K562 (cell line): ENCODE data around the gene MAST4. TPM values are rescaled to one million over a fixed set of nuclear protein-coding genes. Genes with fewer than 3 reads are reported as not detected.

Source experiments
- ATAC-seq: fragments of 200-7000 bp; cut with Tn5 transposase; 3 replicates; pipeline ENCODE4 v1.9.1; 2020; ENCODE audit warnings: moderate library complexity
- BruUV-seq: library from RNA; stranded (reverse); fragments of 400-500 nt; replicated peaks from 2 replicates; lab custom pipeline; 2021; lab: Mats Ljungman, UMichigan
- CTCF ChIA-PET: fragments of 300-600 bp; formaldehyde crosslinking; extraction: SDS; loops from one replicate; lab custom pipeline; 2021; ENCODE audit warnings: low intra/inter-chr PET ratio; lab: Yijun Ruan, JAX
- POLR2A ChIA-PET: fragments of 300-600, 350-650 bp; sonication (Branson Sonifier 250); formaldehyde crosslinking; extraction: SDS; loops from one replicate; lab custom pipeline; 2021; ENCODE audit warnings: antibody characterized with exemption, inconsistent platforms; lab: Yijun Ruan, JAX
- DNase-seq, 4 experiments: peaks; one replicate each; pipeline versions ENCODE4 v3.0.0 to v3.0.0-alpha.2; 2011 to 2018; ENCODE audit warnings: low spot score in 3 of 4, mixed read lengths in 3 of 4; ENCODE audit errors: extremely low read depth in 1 of 4
- FAIRE-seq: peaks from 2 replicates; lab custom pipeline; 2011; peaks lifted over from hg19 to GRCh38; lab: Jason Lieb, UNC
- H2AFZ ChIP-seq: 2 replicates; pipeline ENCODE4 v1.6.0; 2011; ENCODE audit warnings: low read depth, low read length, control low read depth, inconsistent platforms
- H3K27ac ChIP-seq: fragments of 200-600 bp; 3 replicates; pipeline ENCODE4 v1.8.0; 2011; ENCODE audit warnings: low read depth, mild to moderate bottlenecking, control low read depth, inconsistent platforms, low read length, moderate library complexity, mixed read lengths; ENCODE audit errors: extremely low read depth
- H3K27me3 ChIP-seq, 2 experiments: fragments of 300-600 bp in 1 of 2; 2 replicates in 1 of 2; 3 replicates in 1 of 2; pipeline versions ENCODE4 v1.6.0 to v1.8.0; 2011; ENCODE audit warnings: inconsistent platforms in 2 of 2, low read length in 2 of 2, mild to moderate bottlenecking in 1 of 2, mixed read lengths in 1 of 2, moderate library complexity in 1 of 2; ENCODE audit not compliant: control insufficient read depth in 2 of 2, insufficient read depth in 2 of 2
- H3K36me3 ChIP-seq: fragments of 300-600 bp; 3 replicates; pipeline ENCODE4 v1.8.0; 2011; ENCODE audit warnings: mild to moderate bottlenecking, low read length, inconsistent platforms; ENCODE audit not compliant: control insufficient read depth, insufficient read depth
- H3K4me1 ChIP-seq, 2 experiments: fragments of 200-600 bp in 1 of 2; replicated peaks in 1 of 2; 2 replicates in 1 of 2; 3 replicates in 1 of 2; pipeline versions ENCODE4 v1.5.1 to v1.8.0; 2011; ENCODE audit warnings: inconsistent platforms in 2 of 2, low read length in 2 of 2, mild to moderate bottlenecking in 1 of 2, mixed read lengths in 1 of 2, moderate library complexity in 1 of 2; ENCODE audit not compliant: control insufficient read depth in 2 of 2, insufficient read depth in 2 of 2
- H3K4me2 ChIP-seq: 2 replicates; pipeline ENCODE4 v1.6.1; 2011; ENCODE audit warnings: low read length, control low read depth, inconsistent platforms, mixed read lengths; ENCODE audit not compliant: insufficient read depth
- H3K4me3 ChIP-seq: fragments of 200-600 bp; sonication (generic), shearing (Covaris generic); 2 replicates; pipeline ENCODE4 v1.5.1; 2016; ENCODE audit warnings: control low read depth, inconsistent platforms
- H3K79me2 ChIP-seq: fragments of 200-600 bp; 3 replicates; pipeline ENCODE4 v1.8.0; 2011; ENCODE audit warnings: low read length, inconsistent platforms; ENCODE audit not compliant: control insufficient read depth, insufficient read depth
- H3K9ac ChIP-seq, 2 experiments: 2 replicates each; pipeline versions ENCODE4 v1.6.0 to v1.6.1; 2011; ENCODE audit warnings: low read depth in 2 of 2, low read length in 2 of 2, control low read depth in 1 of 2, inconsistent platforms in 1 of 2, mild to moderate bottlenecking in 1 of 2, mixed read lengths in 1 of 2; ENCODE audit not compliant: insufficient read depth in 1 of 2
- H3K9me1 ChIP-seq: one replicate; pipeline ENCODE4 v1.6.0; 2011; ENCODE audit warnings: inconsistent platforms, mild to moderate bottlenecking, low read length, moderate library complexity; ENCODE audit not compliant: control insufficient read depth, insufficient read depth
- H3K9me3 ChIP-seq: replicated peaks from 2 replicates; pipeline ENCODE4 v1.5.1; 2011; ENCODE audit warnings: low read depth, low read length, inconsistent platforms; ENCODE audit not compliant: control insufficient read depth, insufficient read depth
- H4K20me1 ChIP-seq: replicated peaks from 2 replicates; pipeline ENCODE4 v1.6.1; 2011; ENCODE audit warnings: low read length, inconsistent platforms, mixed read lengths; ENCODE audit not compliant: control insufficient read depth, insufficient read depth
- HDAC8 ChIP-seq: fragments of 450-650 bp; IDR thresholded peaks from 2 replicates; pipeline ENCODE4 v1.6.1; 2016; ENCODE audit warnings: mild to moderate bottlenecking, missing genetic modification characterization, moderate library complexity, missing compliant biosample characterization
- NCOA6 ChIP-seq: fragments of 450-650 bp; IDR thresholded peaks from 2 replicates; pipeline ENCODE4 v1.6.1; 2017; ENCODE audit warnings: mild to moderate bottlenecking
- RCOR1 ChIP-seq, 2 experiments: IDR thresholded peaks; 2 replicates each; pipeline ENCODE4 v1.6.1; 2012; ENCODE audit warnings: low read depth in 2 of 2, low read length in 2 of 2, borderline replicate concordance in 1 of 2, improper control_type of control experiment in 1 of 2
- ZFP1 ChIP-seq: fragments of 450-650 bp; formaldehyde crosslinking; IDR thresholded peaks from 2 replicates; pipeline ENCODE4 v1.4.0; 2020; ENCODE audit warnings: mild to moderate bottlenecking, mixed read lengths
- ZNF57 ChIP-seq: fragments of 450-650 bp; formaldehyde crosslinking; IDR thresholded peaks from 2 replicates; pipeline ENCODE4 v1.4.0; 2020; ENCODE audit warnings: mild to moderate bottlenecking, moderate library complexity
- in situ Hi-C: fragments of 300-500 bp; cut with MboI; formaldehyde crosslinking; loops from 4 replicates; pipeline ENCODE4 v1.15.0; 2018; ENCODE audit warnings: inconsistent platforms, mixed read lengths
- intact Hi-C: fragments of 100-400 bp; cut with micrococcal nuclease; formaldehyde crosslinking; loops from 2 replicates; pipeline ENCODE4 v1.14.2; 2022
- polyA plus RNA-seq, 8 experiments: library from polyadenylated mRNA; depleted of rRNA in 4 of 8; stranded (reverse) in 5 of 8; unstranded in 3 of 8; fragments of >200 nt; fragmentation: Nextera tagmentation in 2 of 8; fragmentation: Illumina TruSeq in 1 of 8; extraction: Ambion mirVana in 2 of 8; extraction: Trizol in 1 of 8; gene quantifications; 2 replicates each; pipeline versions ENCODE4 v1.2.1 to v1.2.3, GENCODE V29; 2011 to 2014; ENCODE audit warnings: inconsistent platforms in 1 of 8, missing spikeins in 1 of 8
- total RNA-seq, 7 experiments: library from RNA; depleted of rRNA in 6 of 7; stranded (reverse); fragments of >200 nt in 6 of 7; fragmentation: Illumina TruSeq in 2 of 7; extraction: Trizol in 2 of 7; gene quantifications; 2 replicates each; pipeline versions ENCODE4 v1.2.1 to v1.2.3, GENCODE V29; 2011 to 2021; ENCODE audit warnings: low replicate concordance in 1 of 7
- TF ChIP-seq, protein P1 (sequence below): fragments of 450-650 bp; IDR thresholded peaks from 2 replicates; pipeline ENCODE4 v1.6.1; 2017; ENCODE audit warnings: antibody characterized with exemption, mild to moderate bottlenecking
- TF ChIP-seq, protein P2 (sequence below): sonication (generic); formaldehyde crosslinking; IDR thresholded peaks from 2 replicates; pipeline ENCODE4 v1.8.1; 2023; ENCODE audit warnings: mild to moderate bottlenecking, missing genetic modification reagents
- TF ChIP-seq, protein P3 (sequence below): sonication (generic); formaldehyde crosslinking; IDR thresholded peaks from 2 replicates; pipeline ENCODE4 v1.9.0; 2022; ENCODE audit warnings: mild to moderate bottlenecking, missing genetic modification reagents
- TF ChIP-seq, protein P4 (sequence below): sonication (generic); formaldehyde crosslinking; IDR thresholded peaks from 2 replicates; pipeline ENCODE4 v1.8.0; 2022; ENCODE audit warnings: mild to moderate bottlenecking, missing genetic modification reagents

MAST4 gene
- total and polyA plus RNA-seq, 9 of the 15 experiments (the other 6 are each of a cell fraction or from before 2014, with no cell fraction given): 0.88 to 10.1 (median 5.2) TPM

DNA sequence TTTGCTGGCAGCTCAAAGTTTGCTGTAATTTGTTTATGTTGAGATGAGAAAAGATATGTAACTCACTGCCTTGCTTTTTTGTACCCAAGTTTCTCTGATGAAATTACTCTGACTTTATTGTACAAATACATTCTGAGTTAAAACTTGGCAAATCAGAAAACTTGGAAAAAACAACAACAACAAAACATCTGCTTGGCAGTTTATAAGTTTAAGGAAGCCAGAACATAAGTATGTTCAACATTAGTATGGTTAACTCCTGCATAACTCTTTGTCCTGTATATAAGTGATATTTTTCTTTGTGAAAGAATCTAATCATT is 233.1 kb downstream of the MAST4 start:
- no TSS peak for BruUV-seq
- DNase-seq (no peak), FAIRE-seq (no peak), ATAC-seq (no peak)
- intact Hi-C loops: no loop called here
- no peak overlapping the region for H2AFZ ChIP-seq
- no peaks in the 10 kb centered on the region for H3K36me3 ChIP-seq
- no peak overlapping the region for H3K4me2 ChIP-seq
- no peak overlapping the region for H3K4me3 ChIP-seq
- no peaks in the 10 kb centered on the region for H4K20me1 ChIP-seq
- no peaks in the 10 kb centered on the region for H3K79me2 ChIP-seq
- TF ChIP-seq ZFP1 (CRISPR knock-in tag) (no peak), NCOA6 (no peak), ZNF57 (CRISPR knock-in tag) (no peak), HDAC8 (no peak), RCOR1 (IDR thresholded peaks at IDR 0.05; ENCODE audit: borderline replicate concordance in 1 of 2, low read depth in 2 of 2, low read length in 2 of 2) (no peak)
- TF ChIP-seq, protein P1, sequence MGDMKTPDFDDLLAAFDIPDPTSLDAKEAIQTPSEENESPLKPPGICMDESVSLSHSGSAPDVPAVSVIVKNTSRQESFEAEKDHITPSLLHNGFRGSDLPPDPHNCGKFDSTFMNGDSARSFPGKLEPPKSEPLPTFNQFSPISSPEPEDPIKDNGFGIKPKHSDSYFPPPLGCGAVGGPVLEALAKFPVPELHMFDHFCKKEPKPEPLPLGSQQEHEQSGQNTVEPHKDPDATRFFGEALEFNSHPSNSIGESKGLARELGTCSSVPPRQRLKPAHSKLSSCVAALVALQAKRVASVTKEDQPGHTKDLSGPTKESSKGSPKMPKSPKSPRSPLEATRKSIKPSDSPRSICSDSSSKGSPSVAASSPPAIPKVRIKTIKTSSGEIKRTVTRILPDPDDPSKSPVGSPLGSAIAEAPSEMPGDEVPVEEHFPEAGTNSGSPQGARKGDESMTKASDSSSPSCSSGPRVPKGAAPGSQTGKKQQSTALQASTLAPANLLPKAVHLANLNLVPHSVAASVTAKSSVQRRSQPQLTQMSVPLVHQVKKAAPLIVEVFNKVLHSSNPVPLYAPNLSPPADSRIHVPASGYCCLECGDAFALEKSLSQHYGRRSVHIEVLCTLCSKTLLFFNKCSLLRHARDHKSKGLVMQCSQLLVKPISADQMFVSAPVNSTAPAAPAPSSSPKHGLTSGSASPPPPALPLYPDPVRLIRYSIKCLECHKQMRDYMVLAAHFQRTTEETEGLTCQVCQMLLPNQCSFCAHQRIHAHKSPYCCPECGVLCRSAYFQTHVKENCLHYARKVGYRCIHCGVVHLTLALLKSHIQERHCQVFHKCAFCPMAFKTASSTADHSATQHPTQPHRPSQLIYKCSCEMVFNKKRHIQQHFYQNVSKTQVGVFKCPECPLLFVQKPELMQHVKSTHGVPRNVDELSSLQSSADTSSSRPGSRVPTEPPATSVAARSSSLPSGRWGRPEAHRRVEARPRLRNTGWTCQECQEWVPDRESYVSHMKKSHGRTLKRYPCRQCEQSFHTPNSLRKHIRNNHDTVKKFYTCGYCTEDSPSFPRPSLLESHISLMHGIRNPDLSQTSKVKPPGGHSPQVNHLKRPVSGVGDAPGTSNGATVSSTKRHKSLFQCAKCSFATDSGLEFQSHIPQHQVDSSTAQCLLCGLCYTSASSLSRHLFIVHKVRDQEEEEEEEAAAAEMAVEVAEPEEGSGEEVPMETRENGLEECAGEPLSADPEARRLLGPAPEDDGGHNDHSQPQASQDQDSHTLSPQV: no peak
- TF ChIP-seq, protein P2, sequence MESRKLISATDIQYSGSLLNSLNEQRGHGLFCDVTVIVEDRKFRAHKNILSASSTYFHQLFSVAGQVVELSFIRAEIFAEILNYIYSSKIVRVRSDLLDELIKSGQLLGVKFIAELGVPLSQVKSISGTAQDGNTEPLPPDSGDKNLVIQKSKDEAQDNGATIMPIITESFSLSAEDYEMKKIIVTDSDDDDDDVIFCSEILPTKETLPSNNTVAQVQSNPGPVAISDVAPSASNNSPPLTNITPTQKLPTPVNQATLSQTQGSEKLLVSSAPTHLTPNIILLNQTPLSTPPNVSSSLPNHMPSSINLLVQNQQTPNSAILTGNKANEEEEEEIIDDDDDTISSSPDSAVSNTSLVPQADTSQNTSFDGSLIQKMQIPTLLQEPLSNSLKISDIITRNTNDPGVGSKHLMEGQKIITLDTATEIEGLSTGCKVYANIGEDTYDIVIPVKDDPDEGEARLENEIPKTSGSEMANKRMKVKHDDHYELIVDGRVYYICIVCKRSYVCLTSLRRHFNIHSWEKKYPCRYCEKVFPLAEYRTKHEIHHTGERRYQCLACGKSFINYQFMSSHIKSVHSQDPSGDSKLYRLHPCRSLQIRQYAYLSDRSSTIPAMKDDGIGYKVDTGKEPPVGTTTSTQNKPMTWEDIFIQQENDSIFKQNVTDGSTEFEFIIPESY: no peak
- TF ChIP-seq, protein P3, sequence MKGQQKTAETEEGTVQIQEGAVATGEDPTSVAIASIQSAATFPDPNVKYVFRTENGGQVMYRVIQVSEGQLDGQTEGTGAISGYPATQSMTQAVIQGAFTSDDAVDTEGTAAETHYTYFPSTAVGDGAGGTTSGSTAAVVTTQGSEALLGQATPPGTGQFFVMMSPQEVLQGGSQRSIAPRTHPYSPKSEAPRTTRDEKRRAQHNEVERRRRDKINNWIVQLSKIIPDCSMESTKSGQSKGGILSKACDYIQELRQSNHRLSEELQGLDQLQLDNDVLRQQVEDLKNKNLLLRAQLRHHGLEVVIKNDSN (CRISPR knock-in tag): no peak
- TF ChIP-seq, protein P4, sequence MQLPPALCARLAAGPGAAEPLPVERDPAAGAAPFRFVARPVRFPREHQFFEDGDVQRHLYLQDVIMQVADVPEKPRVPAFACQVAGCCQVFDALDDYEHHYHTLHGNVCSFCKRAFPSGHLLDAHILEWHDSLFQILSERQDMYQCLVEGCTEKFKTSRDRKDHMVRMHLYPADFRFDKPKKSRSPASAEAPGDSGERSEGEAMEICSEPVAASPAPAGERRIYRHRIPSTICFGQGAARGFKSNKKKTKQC (CRISPR knock-in tag): no peak
- ChIA-PET CTCF (no interaction called here), POLR2A (no interaction called here)
- peaks cover 0 to 13% of the 10 kb centered on the region in 2 experiments; a peak in 2 of 5 replicates for H3K27me3 ChIP-seq
- H3K9ac ChIP-seq: no peak overlapping the region
- H3K27ac ChIP-seq: no peak overlapping the region
- no peaks in the 10 kb centered on the region for H3K4me1 ChIP-seq
- no peaks in the 10 kb centered on the region for H3K9me1 ChIP-seq
- in situ Hi-C loops: loop anchor here (10.0 kb wide), 1 partner anchor 385 kb away; no protein-coding TSS in a partner anchor
- no peaks in the 10 kb centered on the region for H3K9me3 ChIP-seq
